SJSA1 (cell line): Measurements from ENCODE around the gene ADH5. TPM values are rescaled to one million over a fixed set of nuclear protein-coding genes. Genes with fewer than 3 reads are reported as not detected.

ENCODE experiments used
- total RNA-seq: library from RNA; depleted of rRNA; stranded (reverse); fragments of >200 nt; shearing (Covaris generic); gene quantifications from 2 replicates; pipeline ENCODE4 v1.2.3, GENCODE V29; 2014; rRNA removed

Gene ADH5
- total RNA-seq, 1 experiment from 2014 or later = 206 TPM

Other genes starting within 250 kb of the ADH5 start
- 189 and 224 TPM in 2 replicates for gene EIF4E, start 159.7 kb downstream of the ADH5 start, total RNA-seq
- 56.5 and 73.1 TPM in 2 replicates for gene METAP1, start 93.1 kb downstream of the ADH5 start, total RNA-seq
- gene ADH4, start 55.5 kb upstream of the ADH5 start, total RNA-seq = not detected in 2 replicates
- not detected in 2 replicates for gene ADH6, start 130.5 kb upstream of the ADH5 start, total RNA-seq
- gene ADH1A, start 202.2 kb upstream of the ADH5 start, total RNA-seq = not detected in 2 replicates
- gene ADH1B, start 232.6 kb upstream of the ADH5 start, total RNA-seq = not detected in 2 replicates